SKM-1 treated with dmso at 0.1 percent for 144 hours (cell line): ENCODE data around the gene IDH3G.
A peak's percentile ranks its signal among the peaks of the same experiment; 100 is the strongest.

Experiments used
- DNase-seq: peaks from one replicate; lab custom pipeline; 2025; ENCODE audit not compliant: unreplicated experiment; lab: John Stamatoyannopoulos, UW

IDH3G gene

DNA sequence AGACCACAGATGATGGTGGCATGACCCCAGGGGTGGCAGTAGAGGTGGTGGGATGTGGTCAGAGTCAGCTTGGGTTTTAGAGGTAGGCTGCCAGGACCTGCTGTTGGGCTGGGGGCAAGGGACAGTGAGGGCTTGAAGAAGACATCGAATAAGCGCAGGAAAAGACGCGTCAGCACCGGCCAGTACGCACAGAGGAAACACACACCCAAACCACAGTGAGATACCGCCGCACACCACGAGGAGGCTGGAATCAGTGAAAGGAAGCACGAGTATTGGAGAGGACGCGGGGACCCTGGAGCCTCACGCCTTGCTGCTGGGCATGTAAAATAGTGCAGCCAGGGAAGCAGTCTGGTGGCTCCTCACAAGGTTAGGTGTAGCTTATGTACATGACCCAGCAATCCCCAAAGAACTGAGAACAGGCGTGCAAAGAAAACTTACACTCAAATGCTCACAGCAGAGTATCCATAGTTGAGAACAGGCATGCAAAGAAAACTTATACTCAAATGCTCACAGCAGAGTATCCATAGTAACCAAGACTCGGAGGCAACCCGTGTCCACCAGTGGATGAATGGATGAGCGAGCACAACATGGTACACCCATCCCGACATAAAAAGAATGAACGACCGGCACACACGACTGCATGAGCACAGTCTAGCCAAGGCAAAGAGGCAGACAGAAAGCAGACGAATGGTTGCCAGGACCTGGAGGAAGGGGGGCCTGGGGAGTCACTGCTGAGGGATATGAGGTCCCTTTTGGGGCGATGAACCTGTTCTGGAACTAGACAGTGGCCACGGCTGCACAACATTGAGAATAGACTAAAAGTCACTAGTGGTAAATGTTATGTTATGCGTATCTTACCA lies 22.9 kb upstream of the IDH3G start:
- no peak for DNase-seq

DNA sequence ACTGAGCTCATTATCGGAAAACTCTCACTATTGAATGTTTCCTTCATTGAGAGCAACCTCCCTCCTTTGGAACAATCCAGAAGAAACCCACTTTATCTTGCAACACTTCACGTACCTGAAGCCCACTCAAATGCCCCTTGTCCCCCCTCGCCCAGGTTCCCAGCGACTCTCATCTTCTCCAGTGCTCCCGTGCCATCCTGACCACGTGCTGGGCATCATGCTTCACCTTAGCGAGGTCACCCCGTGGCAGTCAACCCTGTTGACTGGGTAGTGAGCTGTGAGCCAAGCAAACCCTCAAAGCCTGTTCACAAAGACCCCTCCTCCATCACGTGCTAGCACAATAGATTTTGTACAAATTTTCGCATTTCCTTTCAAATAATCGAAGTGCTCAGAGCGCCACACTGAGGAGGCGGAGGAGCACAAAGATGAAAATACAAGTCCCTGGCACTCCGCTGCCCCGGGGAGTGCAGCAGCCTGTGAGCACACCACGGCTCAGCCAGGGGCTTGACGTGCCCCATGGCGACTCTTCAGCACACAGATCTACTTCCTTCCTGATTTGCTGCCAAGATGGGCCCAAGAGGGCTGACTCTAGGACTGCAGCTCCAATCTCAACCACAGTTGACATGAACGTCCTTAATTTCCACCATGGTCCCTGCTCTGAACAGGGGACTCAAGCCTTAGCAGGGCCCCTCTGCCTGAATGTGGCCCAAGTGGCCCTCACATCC lies 20.6 kb upstream of the IDH3G start:
- no peak for DNase-seq

DNA sequence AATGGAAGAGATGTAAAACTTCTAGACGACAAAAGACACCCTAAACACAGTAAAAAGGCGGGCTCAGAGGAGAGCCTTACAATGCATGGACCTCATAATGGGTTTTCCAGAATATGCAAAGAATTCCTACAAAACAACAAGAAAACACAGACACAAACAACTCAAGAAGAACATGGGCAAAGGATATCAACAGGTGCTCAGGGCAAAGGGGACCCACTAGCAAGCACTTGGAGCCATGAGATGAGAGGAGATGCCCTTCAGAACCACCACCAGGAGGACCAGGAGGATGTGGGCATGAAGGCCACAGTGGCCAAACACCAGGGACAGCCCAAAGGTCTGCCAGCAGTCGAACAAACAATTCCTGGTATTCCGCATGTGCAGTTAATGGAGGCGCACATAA lies 19.0 kb upstream of the IDH3G start:
- no peak for DNase-seq

DNA sequence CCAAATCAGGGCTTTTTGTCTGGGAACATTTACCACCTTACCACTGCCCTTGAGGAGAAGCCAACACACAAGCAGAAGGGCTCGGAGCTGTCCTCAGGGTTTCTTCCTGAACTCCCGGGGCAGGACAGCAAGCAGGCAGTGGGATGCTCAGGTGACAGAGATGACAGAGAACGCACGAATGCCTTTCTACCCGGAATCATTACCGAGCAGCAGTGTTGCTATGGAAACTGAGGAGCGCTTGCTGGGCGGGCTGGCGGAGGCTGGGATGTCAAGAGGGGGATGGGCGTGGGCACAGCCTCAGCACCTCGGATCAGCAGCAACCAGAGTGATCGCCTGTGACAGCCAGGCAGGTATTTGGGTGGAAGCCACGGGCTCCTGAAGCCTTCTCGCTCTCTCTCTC lies 18.0 kb upstream of the IDH3G start:
- DNase-seq: no peak

DNA sequence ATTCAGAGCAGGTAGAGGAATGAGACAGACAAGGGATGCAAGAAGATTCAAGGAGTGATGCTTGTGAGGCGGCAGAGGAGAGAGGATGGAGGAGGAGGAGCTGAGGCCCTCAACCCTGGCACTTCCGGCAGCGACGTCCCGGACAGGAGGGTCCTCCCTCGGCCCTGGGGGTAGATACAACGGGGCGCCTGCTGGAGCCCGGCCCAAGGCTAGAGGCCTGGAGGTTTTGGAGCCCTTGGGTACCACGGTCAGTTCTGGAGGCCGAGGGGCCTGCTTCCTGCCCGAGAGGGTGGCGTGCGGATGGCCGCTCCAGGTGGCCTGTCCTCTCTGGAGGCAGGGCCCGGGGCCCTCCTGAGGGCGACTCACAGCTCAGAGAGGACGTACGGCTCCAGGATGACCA lies 13.8 kb upstream of the IDH3G start:
- DNase-seq: no peak

DNA sequence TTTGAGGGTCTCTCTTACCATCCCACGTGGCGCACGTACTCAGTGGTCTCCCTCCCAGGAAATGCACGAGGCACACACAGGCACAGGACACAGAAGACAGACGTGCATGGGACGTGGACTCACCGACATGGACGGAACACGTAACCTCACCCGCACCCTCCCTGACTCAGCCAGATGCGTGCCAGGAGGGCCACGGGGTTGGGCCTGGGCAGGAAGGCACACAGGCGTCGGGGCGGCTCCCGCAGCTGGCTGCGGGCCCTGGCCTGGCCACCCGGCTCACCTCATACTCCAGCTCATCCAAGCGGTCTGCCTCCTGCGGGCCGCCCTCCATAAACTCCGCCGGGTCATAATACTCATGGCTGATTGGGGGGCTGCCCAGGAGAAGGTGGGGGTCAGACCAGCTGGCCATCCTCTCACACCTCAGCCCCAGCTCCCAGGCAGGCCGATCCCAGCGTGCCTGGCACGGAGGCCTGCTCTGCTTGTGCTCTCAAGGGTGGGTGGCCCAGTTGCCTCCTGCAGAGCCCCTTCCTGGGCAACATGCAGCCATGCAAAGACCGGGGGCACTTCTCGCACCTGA lies 12.9 kb upstream of the IDH3G start:
- no peak for DNase-seq

DNA sequence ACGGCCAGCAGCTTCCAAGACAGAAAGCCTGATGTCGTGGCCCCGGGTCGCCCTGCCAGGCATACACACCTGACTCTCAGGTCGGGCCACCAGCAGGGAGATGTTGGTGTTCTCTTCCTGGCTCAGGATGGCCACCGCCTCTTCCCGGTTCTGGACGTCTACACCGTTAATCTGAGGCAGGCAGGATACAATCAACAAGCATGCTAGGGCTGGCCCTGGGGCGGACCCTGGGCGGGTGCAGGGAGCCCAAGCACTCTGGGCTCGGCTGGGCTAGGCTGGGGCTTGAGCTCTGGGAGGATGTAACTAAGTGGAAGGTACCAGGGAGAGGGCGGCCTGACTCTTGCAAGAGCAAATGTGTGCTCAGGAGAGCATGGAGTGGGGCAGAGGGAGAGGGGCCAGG lies 11.3 kb upstream of the IDH3G start:
- no peak for DNase-seq

DNA sequence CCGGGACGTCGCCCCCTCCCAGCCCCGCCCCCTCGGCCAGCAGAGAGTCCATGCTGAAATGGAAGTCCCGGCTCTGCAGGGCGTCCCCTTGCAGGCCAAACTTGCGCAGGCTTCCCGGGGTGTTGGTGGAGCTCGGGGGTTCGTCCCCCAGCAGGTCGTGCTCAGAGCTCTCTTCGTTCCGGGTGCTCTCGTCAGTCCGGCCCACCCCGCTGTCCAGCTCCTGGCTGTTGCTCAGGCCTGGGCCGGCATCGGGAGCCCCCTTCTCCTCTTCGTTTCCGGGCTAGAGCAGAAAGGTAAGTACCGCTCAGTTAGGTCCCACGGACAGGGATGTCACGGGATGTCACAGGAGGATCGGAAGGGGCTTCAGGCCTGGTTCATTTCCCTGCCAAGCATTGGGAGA lies 10.4 kb upstream of the IDH3G start:
- DNase-seq: no peak

DNA sequence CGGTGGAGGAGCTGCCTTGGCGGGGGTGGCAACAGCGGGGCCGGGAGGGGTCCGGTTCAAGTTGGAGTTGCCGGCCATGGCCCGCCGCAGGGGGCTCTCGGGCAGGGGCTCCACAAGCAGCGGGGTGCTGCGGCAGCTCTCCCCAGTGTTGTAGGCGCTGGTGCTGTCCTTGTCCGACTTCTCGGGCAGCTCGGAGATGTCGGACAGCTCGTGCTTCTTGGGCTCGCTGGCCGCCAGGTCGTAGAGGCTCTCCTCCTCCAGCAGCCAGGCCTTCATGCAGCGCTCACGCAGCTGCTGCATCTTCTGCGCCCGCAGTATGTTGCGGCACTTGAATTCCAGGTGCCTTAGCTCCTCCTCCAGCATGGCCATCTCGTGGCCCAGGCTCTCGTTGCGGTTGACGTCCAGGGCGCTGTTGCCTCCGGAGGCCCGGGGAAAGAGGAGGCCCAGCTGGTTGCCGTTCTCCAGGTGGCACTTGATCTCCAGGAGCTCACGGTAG lies 10.0 kb upstream of the IDH3G start:
- DNase-seq: no peak

DNA sequence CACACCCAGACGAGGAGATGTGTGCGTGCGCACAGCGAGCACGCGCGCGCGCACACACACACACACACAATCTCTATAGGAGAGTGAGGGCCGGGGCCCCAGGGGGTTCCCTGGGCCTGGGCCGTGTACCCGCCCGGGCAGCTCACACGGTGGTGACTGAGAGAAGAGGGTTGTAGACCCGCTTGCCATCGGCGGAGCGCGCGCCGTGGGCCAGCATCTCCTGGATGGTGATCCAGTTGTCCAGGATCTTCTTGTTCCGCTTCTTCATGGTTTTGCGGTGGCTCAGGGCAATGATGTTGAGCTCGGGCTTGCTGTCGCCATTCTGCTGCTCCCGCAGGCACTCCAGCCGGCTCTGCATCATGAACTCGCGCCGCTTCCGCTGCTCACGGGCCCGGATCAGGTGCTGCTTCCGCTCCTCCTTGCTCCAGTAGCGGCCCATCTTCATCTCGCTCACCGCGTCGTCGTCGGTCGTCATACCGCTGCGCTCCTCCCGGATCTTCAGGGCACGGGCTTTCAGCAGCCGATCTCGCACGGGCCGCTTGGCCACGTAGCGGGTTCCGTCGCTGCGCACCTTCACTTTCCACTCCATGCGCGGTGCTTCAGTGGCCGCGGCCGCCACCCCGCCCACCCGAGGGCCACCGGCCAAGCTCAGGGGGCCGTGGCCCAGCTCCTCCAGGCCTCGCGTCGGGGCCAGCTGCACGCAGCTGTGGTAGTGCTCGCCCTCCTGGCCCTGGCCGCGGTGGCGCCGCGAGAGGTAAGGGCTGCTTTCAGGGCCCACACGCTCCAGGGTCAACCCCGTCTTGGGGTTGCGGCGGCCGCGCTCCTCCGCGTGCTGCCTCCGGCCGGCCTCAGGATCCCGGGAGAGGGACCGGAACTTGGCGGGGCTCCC lies 9.3 kb upstream of the IDH3G start:
- DNase-seq: no peak

DNA sequence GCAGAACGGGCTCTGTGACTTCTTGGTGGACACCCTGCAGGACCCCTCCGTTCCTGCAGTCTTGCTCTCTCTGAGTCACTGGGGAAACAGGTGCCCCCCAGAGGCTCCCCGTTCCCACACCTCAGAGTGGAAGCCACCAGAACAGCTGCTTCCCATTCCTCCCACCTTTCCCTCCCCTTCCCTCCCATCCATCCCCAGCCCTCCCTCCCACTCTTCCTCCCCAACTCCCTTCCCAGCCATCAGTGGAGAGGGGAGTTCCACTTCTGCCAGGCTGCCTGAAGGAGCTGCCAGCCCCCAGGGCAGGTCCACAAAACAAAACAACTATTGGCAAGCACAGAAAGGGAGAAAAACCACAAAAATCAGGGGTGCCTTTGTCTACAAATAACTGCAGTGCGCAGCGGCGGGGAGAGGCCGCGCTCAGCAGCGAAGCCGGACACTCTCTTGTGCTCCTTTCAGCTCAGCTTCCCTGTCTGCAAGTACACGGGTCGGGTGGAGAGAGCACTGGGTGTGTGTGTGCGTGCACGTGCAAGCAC lies 8.4 kb upstream of the IDH3G start:
- no peak for DNase-seq

DNA sequence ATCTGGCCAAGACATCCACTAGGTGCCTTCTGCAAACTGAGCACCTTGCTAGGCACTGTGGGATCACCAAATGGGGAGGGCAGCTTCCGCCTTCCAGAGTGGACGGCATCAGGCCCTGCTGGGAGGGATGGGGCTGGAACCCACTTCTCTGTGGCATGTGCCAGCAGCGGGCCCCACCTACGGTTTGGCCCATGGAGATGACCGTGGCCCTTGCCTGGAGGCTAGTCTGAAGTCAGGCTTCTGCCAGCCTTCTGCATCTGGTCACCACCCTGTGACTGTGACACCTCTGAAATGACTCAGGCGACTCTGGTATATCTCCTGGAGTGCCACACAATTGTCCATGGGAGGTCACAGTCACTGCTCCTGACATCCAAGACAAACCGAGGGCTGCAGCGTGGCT lies 7.5 kb upstream of the IDH3G start:
- DNase-seq: no peak

DNA sequence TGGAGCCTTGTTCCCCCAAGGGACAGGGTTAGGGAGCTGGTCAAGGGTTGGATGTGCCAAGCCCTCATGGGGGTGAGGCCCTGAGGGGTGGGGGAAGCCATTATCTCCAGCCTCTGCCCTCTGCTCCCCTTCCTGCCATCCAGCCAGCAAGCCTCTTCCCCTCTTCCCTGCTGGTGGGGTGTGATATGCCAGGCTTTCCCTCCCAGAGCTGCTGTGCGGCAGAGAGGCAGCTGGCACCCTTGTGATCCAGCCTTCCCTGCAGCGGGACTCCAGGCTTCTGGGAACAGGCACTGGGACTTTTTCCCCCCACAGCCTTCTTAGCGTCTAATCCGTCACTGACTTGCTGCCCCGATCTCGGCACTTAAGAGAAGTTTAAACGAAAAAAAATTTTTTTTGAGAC lies 6.6 kb upstream of the IDH3G start:
- DNase-seq: no peak

DNA sequence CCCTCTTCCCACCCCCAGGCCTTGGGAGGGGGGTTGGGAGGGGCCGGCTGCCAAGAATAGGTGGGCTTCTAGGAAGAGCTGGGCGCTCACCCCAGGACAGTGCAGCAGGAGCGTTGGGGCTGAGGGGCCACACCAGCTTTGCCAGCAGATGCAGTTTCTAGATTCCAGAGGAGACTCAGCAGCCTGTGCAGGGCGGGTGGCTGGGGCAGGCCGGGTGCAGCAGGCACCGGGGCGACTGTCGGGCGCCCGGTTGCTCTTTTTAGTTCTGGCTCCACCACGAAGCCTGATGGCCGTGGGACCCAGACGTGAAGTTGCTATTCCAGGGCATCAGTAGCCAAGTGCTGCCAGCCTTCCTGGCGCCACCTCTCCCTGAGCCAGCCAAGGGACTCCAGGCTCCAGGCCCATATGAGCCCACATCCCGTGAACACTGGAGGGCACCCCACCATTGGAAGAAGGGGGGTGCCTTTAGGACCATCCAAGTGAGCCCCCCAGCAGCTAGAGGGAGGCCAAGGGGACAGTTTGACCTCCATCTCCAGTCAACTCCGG lies 6.1 kb upstream of the IDH3G start:
- DNase-seq: no peak

DNA sequence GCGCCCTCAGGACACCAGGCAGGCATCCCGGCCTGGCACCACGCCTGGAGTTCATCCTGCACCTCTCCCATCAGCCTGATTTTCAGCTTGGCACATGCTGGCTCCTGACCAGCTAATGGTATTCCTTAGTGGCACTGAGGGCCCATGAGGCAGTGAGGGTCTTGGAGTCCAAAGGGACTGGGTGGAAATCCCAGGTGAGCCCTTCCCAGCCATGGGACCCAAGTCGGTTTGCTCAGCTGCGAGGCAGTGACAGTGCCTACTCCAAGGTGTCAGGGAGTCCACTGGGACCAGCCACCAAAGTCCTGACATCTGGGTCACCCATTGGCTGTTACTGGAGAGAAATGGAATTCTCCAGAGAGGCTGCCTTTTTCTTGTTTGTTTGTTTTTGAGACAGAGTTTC lies 5.2 kb upstream of the IDH3G start:
- no peak for DNase-seq

DNA sequence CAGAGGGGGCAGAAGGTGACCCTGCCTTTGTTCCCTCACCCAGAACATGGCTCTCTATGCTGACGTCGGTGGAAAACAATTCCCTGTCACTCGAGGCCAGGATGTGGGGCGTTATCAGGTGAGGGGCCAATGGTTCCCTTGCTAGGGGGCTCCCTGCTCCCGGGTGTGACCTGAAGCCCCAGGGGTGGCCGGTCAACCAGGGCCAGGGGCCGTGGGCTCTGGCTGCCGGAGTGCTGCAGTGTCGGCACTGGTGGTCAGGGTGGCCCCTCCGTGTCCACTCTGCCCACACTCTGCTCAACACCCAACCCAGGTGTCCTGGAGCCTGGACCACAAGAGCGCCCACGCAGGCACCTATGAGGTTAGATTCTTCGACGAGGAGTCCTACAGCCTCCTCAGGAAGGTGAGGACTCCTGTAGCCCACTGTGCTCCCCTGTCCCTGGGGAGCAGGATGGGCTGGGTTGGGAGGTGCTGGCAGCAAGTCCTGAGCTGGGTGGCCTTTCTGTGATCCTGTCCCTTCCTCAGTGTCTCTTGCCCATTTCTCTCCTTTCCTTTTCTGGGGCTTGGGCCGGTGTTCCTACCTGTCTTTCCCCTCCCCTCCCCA lies 3.3 kb upstream of the IDH3G start:
- no peak for DNase-seq

DNA sequence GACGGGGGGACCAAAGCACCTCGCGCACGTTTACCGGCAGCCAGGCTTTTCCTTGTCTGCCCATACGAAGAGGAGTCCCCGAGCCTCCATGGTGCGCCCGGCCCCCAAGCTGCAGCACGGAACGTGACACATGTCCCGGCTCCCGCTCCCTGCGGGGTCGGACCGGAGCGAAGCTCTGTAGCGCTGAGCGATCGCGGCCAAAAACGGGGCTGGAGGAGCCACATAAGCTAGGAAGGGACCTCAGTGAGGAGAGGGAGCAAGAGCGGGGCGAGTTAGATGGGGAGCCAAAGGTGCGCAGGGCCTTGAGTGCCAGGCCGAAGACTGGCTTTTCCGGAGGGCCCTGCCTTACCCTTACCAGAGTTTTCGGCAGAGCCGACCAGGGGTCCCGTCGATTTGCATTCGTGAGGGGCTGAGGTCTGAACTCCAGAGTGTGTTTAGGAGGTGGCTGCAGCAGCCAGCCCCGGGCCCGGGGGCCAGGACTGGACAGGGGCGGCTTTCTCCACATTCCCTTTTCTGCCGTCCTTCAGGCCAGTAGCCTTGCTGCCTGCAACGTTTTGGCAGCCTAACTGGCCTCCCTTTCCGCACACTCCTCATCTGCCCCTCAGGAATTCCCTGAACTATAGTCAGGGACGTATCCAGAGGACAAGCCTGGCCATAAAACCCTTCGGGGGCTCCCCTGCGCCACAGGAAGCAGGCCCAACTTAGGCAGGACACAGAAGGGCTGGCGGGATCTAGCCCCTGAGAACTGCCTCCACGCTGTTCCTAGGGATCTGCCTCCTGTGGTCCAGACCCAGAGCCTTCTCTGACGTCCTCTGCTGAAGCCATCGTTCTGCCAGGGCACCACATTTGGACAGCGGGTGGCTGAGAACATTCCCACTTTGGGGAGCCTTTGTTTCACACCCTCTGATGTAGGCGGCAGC lies 982 bp upstream of the IDH3G start:
- no peak for DNase-seq

DNA sequence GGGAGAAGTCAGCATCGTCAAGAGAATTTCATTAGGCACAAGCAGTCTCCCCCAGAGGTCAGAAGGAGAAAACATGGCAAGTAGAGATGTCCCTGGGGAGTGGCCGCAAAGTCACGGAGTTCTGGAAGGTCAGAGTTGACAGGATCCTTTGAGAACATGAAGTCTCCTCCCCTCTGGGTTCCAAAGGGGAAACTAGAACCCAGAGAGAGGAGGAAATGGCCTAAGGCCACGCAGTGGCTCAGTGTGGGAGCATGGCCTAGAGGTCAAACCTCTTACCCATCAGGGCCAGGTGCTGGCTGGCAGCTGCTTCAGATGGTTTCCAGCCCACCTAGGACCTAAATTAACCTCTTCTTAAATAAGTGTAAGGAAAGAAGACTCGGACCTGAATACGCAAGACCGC lies 884 bp downstream of the IDH3G start:
- peak; percentile 10 for DNase-seq

DNA sequence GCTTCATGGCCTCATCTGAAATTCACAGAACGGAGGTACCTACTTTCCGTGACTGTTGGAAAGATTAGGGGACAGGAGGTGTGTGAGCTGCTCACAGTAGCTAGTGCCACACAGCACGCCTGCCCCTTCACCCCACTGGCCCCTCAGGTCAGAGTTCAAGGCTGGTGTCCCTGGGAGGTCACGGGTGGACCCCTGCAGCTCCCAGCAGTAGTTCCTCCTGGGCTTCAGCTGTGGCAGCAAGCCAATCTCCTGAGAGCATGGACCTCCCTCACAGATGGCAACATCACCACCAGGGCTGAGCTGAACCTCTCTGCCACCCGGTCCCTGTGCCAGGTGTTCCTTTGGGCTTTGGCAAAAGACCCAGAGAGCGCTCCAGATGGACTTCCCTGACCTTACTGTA lies 1.8 kb downstream of the IDH3G start:
- DNase-seq: no peak
